Stomach (tissue), 9 donors: ENCODE results near the gene RERGL. TPM values are rescaled to one million over a fixed set of nuclear protein-coding genes. Genes with fewer than 3 reads are reported as not detected.

Source experiments
- DNase-seq, 2 donors: peaks; one replicate each; pipeline versions ENCODE4 v3.0.0 to v3.0.0-alpha.2; 2013 to 2019
- H3K27ac ChIP-seq, 5 donors: fragments of 200-600 bp in 4 of 5; sonication (generic) in 4 of 5; one replicate each; pipeline ENCODE4 v1.5.1; 2013 to 2019; ENCODE audit warnings: mild to moderate bottlenecking in 1 of 5, moderate library complexity in 1 of 5
- H3K27me3 ChIP-seq, 3 donors: fragments of 200-600 bp; sonication (generic); one replicate each; pipeline ENCODE4 v1.5.1; 2017 to 2019; ENCODE audit warnings: mixed run types in 1 of 3
- H3K36me3 ChIP-seq, 4 donors: fragments of 200-600 bp; sonication (generic); 1 replicate in 3 of 4; 2 replicates in 1 of 4; pipeline ENCODE4 v1.5.1; 2016 to 2019
- H3K4me1 ChIP-seq, 4 donors: fragments of 200-600 bp; sonication (generic); one replicate each; pipeline ENCODE4 v1.5.1; 2016 to 2019
- H3K4me3 ChIP-seq, 4 donors: fragments of 200-600 bp; sonication (generic) in 3 of 4; one replicate each; pipeline ENCODE4 v1.5.1; 2016 to 2019; ENCODE audit warnings: mild to moderate bottlenecking in 1 of 4
- H3K9me3 ChIP-seq, 4 donors: fragments of 200-600 bp; sonication (generic); one replicate each; pipeline ENCODE4 v1.5.1; 2016 to 2019
- CTCF ChIP-seq, 7 experiments: fragments of 450-650 bp in 4 of 7; fragments of 200-600 bp in 3 of 7; sonication (generic) in 3 of 7; IDR thresholded peaks; one replicate each; pipeline ENCODE4 v1.5.1; 2016 to 2019; ENCODE audit warnings: antibody characterized with exemption in 7 of 7, control low read depth in 2 of 7, mild to moderate bottlenecking in 1 of 7
- EP300 ChIP-seq: sonication (generic); formaldehyde crosslinking; IDR thresholded peaks from one replicate; pipeline ENCODE4 v1.6.1; 2017; ENCODE audit warnings: antibody characterized with exemption
- POLR2A ChIP-seq, 4 donors: fragments of 450-650 bp; IDR thresholded peaks; one replicate each; pipeline ENCODE4 v1.6.1; 2016; ENCODE audit warnings: antibody characterized with exemption in 4 of 4, control low read depth in 2 of 4, mild to moderate bottlenecking in 1 of 4, moderate library complexity in 1 of 4
- POLR2AphosphoS5 ChIP-seq, 3 donors: sonication (generic); formaldehyde crosslinking; IDR thresholded peaks; one replicate each; pipeline ENCODE4 v1.6.1; 2016; ENCODE audit warnings: antibody characterized with exemption in 3 of 3
- WGBS, 5 donors: extraction: QIAGEN DNeasy Blood & Tissue Kit in 3 of 5; methylation state at CpG; one replicate each; pipeline versions ENCODE4 v1.1.5 to v1.1.7; 2013 to 2018; 5-methylcytosine and 5-hydroxymethylcytosine counted together
- intact Hi-C: fragments of 100-400 bp; cut with DNase I; formaldehyde crosslinking; loops from one replicate; pipeline ENCODE4 v1.15.1; 2023; ENCODE audit warnings: low total_unique reads
- polyA plus RNA-seq, 3 donors: library from polyadenylated mRNA; stranded (reverse); fragments of 200-250 nt; gene quantifications; one replicate each; pipeline ENCODE4 v1.2.3, GENCODE V29; 2013
- total RNA-seq, 5 donors: library from RNA; depleted of rRNA; stranded (reverse); fragments of >200 nt; gene quantifications; one replicate each; pipeline versions ENCODE4 v1.1.0 to v1.2.3, GENCODE V29; 2014 to 2016
- donor health status: healthy with polysubstance abuse.
- donor health status: Bipolar disorder and iron deficiency.
- donor health status: healthy.

The RERGL gene
- total and polyA plus RNA-seq, 8 donors, result 1.1 to 9.2 (median 4.6) TPM; not detected in 4

GRCh38 chr12:18130851-18131250, 40.9 kb upstream of the RERGL start:
- Histone ChIP-seq H3K36me3 (no peaks in the 10 kb centered on the region), H3K9me3 (peaks cover 0 to 15% (median 15%) of the 10 kb centered on the region in 4 donors), H3K4me3 (no peak overlapping the region), H3K27me3 (no peaks in the 10 kb centered on the region), H3K4me1 (no peaks in the 10 kb centered on the region), H3K27ac (no peak overlapping the region)
- intact Hi-C loops, result no loop called here
- no peak for DNase-seq
- TF ChIP-seq EP300 (no peak), POLR2A (IDR thresholded peaks at IDR 0.05) (no peak), POLR2AphosphoS5 (IDR thresholded peaks at IDR 0.05) (no peak), CTCF (IDR thresholded peaks at IDR 0.05) (no peak)
- 31 to 55% (median 38%) methylated on average over 5 of the region's 5 CpGs for WGBS, 5 donors

GRCh38 chr12:18123707-18124106, 33.7 kb upstream of the RERGL start:
- TF ChIP-seq POLR2A (IDR thresholded peaks at IDR 0.05), result no peak
- TF ChIP-seq POLR2AphosphoS5 (IDR thresholded peaks at IDR 0.05), result no peak
- TF ChIP-seq CTCF (IDR thresholded peaks at IDR 0.05), result no peak
- no peak for TF ChIP-seq EP300
- Histone ChIP-seq H3K4me1 (no peaks in the 10 kb centered on the region), H3K27ac (no peak overlapping the region), H3K4me3 (no peak overlapping the region), H3K9me3 (peaks cover 0 to 25% (median 18%) of the 10 kb centered on the region in 4 donors), H3K27me3 (no peaks in the 10 kb centered on the region), H3K36me3 (no peaks in the 10 kb centered on the region)
- intact Hi-C loops, result no loop called here
- WGBS, 5 donors, result 63 to 82% (median 74%) methylated on average over 5 of the region's 5 CpGs
- no peak for DNase-seq

- DNase-seq, result no peak
- TF ChIP-seq CTCF (IDR thresholded peaks at IDR 0.05) (no peak), EP300 (no peak), POLR2A (IDR thresholded peaks at IDR 0.05) (no peak), POLR2AphosphoS5 (IDR thresholded peaks at IDR 0.05) (no peak)
- peaks cover 0 to 11% (median 3%) of the 10 kb centered on the region in 4 donors for H3K9me3 ChIP-seq
- H3K4me1 ChIP-seq, result no peaks in the 10 kb centered on the region
- no peaks in the 10 kb centered on the region for H3K36me3 ChIP-seq
- no peak overlapping the region for H3K27ac ChIP-seq
- H3K4me3 ChIP-seq, result no peak overlapping the region
- intact Hi-C loops, result no loop called here
- 50 to 81% (median 81%) methylated on average over 1 of the region's 1 CpG for WGBS, 5 donors
- H3K27me3 ChIP-seq, result no peaks in the 10 kb centered on the region
Observed at GRCh38 chr12:18120899-18121298, 30.9 kb upstream of the RERGL start.

- no peak for DNase-seq
- 32 to 64% (median 35%) methylated on average over 4 of the region's 4 CpGs for WGBS, 5 donors
Observed at GRCh38 chr12:18108611-18109010, 18.6 kb upstream of the RERGL start.

More at GRCh38 chr12:18108611-18109010, 18.6 kb upstream of the RERGL start:
- Histone ChIP-seq H3K27ac (no peak overlapping the region), H3K9me3 (no peaks in the 10 kb centered on the region), H3K27me3 (no peaks in the 10 kb centered on the region), H3K4me1 (no peaks in the 10 kb centered on the region), H3K36me3 (no peaks in the 10 kb centered on the region), H3K4me3 (no peak overlapping the region)
- intact Hi-C loops, result no loop called here
- no peak for TF ChIP-seq POLR2A (IDR thresholded peaks at IDR 0.05)
- TF ChIP-seq EP300, result no peak
- no peak for TF ChIP-seq POLR2AphosphoS5 (IDR thresholded peaks at IDR 0.05)
- TF ChIP-seq CTCF (IDR thresholded peaks at IDR 0.05), result no peak
